NCI-H1694 treated with DMSO at 0.1 percent for 48 hours (cell line): ENCODE results near the gene PRKAR2A.
"Not testable (repeated sequence)": the region's sequence is repeated elsewhere in the genome, so short reads cannot be mapped to it uniquely, and the experiment has no call there.

Experiments
- DNase-seq: peaks from one replicate; lab custom pipeline; 2025; lab: John Stamatoyannopoulos, UW

The PRKAR2A gene

GRCh38 chr3:48835650-48836366, 11.9 kb downstream of the PRKAR2A start:
- no peak for DNase-seq

GRCh38 chr3:48832684-48833083, 15.0 kb downstream of the PRKAR2A start:
- no peak for DNase-seq

- no peak for DNase-seq
Observed at GRCh38 chr3:48830715-48831114, 17.0 kb downstream of the PRKAR2A start.

DNA sequence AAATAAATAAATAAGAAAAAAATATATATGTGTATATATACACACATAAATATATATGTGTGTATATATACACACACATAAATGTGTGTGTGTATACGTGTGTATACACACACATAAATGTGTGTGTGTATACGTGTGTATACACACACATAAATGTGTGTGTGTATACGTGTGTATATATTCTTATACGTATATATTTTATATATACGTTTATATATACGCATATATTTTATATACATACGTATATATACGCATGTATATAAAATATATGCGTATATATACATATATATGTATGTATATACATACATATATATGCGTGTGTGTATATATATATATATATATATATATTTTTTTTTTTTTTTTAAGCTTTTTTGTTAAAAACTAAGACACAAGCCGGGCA, 18.1 kb downstream of the PRKAR2A start:
- DNase-seq, result not testable (repeated sequence)

DNA sequence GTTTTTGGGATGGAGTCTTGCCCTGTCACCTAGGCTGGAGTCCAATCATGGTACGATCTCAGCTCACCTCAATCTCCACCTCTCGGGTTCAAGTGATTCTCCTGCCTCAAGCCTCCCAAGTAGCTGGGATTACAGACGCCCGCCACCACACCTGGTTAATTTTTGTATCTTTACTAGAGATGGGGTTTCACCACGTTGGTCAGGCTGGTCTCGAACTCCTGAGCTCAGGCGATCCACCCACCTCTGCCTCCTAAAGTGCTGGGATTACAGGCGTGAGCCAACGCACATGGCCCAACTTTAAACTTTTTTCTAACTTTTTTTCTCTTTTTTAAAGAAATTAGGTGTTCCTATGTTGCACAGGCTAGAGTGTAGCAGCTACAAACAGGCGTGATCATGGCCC, 19.8 kb downstream of the PRKAR2A start:
- not testable (repeated sequence) for DNase-seq

DNA sequence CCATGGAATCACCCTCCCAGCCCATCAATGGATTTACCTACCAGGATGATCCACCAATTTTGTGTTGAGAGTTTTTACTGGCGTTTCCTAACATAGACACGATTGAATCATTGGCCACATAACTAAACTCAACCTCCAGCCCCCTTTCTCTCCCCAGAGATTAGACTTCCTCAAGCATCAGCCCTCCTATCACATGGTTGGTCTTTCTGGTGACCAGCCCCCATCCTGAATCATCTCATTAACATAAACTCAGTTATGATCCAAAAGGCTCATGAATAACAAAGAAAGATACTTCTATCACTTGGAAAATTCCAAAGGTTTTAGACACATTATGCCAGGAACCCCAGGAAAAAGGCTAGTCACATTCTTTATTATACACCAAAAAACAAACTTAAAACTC, 21.2 kb downstream of the PRKAR2A start:
- DNase-seq, result no peak

DNA sequence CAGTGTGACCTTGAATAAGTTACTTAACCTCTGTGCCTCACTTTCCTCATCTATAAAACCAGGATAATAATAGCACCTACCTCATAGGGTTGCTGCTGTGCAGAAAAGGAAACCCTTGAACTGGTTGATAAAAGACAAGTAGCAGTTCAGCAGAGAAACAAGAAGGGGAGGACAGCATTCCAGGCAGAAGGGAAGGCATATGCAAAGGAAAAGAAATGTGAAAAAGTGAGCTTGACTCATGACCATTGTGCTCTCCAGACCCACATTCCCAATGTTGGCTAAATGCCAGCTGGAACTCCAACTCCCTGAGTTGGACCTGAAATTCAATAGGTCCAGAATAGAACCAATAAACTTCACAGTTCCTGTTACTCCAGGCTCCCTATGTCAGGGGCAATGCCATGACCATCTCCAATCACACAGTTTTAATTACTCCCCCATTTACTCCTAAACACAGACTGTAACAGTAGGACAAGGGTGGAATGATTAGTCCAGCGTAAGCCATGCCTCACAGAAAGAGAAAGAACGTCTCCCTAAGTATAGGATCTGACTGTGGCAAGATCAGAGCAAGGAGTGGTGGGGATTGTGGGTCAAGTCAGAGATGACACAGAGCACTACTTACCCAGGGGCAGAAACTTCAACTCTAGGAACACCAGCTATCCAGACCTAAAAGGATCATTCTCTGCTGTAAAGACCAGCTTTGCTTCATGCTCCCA, 26.9 kb downstream of the PRKAR2A start:
- DNase-seq, result no peak

- no peak for DNase-seq
Observed at GRCh38 chr3:48819234-48820221, 28.1 kb downstream of the PRKAR2A start.

DNA sequence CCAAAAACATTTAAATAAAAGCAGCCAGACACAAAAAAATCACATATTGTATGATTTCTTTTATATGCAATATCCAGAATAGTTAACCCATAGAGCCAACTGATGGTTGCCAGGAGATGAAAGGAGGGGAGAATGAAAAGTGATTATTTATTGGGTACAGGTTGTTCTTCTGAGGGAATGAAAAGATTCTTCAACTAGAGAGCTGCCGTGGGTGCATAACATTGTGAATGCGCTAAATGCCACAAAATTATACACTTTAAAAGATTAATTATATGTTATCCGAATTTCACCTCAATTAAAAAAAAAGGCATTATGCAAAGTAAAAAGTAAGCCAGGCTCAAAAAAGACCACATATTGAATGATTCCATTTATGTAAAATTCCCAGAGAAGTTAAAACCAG, 36.1 kb downstream of the PRKAR2A start:
- DNase-seq, result no peak

DNA sequence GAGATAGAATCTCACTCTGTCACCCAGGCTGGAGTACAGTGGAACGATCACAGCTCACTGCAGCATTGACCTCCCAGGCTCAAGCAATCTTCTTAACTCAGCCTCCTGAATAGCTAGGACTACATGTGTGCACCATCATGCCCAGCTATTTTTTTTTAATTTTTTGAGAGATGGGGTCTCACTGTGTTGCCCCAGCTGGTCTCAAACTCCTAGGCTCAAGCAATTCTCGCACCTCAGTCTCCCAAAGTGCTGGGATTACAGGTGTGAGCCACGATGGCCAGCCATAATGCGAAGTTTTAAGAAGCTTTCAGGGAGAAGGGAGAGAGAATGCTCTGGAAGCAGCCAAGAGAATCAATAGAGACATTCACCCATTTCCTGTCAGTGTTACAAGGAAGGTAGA, 42.7 kb downstream of the PRKAR2A start:
- DNase-seq, result no peak

GRCh38 chr3:48800831-48801230, 46.8 kb downstream of the PRKAR2A start:
- DNase-seq, result not testable (repeated sequence)

GRCh38 chr3:48798998-48799397, 48.7 kb downstream of the PRKAR2A start:
- no peak for DNase-seq

GRCh38 chr3:48797626-48798025, 50.0 kb downstream of the PRKAR2A start:
- DNase-seq, result no peak

DNA sequence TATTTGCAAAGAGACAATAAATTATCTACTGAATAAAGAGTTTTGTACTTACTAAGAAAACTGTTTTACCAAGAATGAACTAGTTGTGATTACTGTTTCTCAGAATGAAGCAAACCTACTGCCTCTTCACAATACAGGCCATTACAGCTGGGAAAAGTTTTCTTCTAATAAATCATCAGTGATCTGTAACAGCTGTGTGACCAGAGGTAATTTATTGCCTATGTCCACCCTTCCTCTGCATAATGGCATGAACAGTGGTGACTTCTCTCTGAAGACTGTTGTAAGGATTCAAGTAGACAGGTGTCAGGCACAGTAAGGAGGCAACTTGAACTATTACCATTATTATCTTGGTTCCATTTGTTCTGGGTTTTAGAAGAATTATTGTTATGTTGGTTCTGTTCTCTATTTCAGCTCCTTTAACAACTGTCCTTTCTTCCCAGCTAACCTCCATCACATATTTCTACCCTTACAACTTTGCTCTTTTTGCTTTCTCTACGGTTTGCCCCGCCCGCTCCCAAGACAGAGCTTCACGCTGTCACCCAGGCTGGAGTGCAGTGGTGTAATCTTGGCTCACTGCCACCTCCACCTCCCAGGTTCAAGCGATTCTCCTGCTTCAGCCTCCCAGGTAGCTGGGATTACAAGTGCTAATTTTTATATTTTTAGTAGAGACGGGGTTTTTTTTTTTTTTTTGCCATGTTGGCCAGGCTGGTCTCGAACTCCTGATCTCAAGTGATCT, 51.5 kb downstream of the PRKAR2A start:
- no peak for DNase-seq

DNA sequence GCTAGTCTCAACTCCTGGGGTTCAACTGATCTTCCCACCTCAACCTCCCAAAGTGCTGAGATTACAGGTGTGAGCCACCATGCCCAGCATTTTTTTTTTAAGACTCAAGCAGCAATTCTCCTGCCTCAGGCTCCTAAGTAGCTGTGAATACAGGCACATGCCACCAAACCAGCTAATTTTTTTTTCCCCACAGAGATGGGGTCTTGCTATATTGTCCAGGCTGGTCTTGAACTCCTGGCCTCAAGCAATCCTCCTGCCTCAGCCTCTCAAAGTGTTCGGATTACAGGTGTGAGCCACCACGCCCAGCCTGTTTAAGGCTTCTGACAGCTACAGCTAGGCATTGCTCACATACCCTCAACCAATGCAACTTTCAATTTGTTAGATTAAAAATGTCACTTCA, 54.2 kb downstream of the PRKAR2A start:
- DNase-seq, result not testable (repeated sequence)

DNA sequence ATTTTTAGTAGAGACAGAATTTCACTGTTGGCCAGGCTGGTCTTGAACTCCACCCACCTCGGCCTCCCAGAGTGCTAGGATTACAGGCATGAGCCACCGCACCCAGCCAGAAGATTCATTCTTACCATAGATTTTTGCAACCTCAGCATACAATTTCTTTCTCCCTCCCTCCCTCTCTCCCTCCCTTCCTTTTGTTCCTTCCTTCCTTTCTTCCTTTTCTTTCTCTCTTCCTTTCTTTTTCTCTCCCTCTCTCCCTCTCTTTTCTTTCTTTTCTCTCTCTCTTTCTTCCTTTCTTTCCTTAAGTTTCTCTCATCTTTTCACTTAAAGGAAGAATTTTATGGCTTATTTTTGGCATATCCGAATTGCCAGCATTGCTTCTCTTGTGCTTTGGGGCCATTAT, 58.0 kb downstream of the PRKAR2A start:
- DNase-seq, result no peak

DNA sequence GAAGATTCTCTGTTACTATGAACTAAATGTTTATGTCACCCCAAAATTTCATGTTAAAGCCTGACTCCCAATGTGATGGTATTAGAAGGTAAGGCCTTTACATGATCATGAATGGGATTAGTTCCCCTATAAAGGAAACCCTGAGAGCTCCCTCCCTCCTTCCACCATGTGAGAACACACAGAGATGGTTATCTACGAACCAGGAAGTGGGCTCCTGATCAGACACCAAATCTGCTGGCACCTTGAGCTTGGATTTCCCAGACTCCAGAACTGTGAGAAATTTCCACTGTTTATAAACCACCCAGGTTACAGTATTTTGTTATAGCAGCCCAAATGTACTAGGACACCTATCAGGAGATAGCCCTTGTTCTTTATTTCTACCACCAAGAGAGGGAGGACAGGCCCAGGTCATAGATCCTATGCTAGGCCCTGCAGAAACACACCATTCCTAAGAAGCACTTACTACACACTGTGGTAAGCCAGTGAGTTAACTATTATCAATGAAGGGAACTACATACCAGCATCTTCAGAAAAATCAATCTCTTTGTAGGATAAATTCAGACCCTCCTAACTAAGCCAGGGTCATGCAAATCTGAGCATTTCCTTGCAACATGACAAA, 59.0 kb downstream of the PRKAR2A start:
- DNase-seq, result no peak

- DNase-seq, result no peak
Observed at GRCh38 chr3:48784426-48785120, 63.1 kb downstream of the PRKAR2A start.

GRCh38 chr3:48783304-48783703, 64.4 kb downstream of the PRKAR2A start:
- no peak for DNase-seq

GRCh38 chr3:48782046-48782445, 65.6 kb downstream of the PRKAR2A start:
- no peak for DNase-seq

DNA sequence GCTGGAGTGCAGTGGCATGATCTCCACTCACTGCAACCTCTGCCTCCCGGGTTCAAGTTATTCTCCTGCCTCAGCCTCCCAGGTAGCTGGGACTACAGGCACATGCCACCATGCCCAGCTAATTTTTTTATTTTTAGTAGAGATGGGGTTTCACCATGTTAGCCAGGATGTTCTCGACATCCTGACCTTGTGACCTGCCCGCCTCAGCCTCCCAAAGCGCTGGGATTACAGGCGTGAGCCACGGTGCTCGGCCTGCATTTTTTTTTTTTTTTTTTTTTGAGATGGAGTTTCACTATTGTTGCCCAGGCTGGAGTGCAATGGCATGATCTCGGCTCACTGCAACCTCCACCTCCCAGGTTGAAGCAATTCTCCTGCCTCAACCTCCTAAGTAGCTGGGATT, 69.1 kb downstream of the PRKAR2A start:
- DNase-seq, result not testable (repeated sequence)
